ENCODE results near the gene SNX15. TPM values are rescaled to one million over a fixed set of nuclear protein-coding genes. Genes with fewer than 3 reads are reported as not detected.

SNX15 gene
- total RNA-seq, 1 experiment from 2014 or later, result 34.7 TPM

GRCh38 chr11:65045728-65046127, 18.5 kb downstream of the SNX15 start:
- ChIA-PET CTCF (interaction anchor here (1.0 kb wide), 1 partner anchor 112 kb away, joined by 3 read pairs; no protein-coding TSS in a partner anchor), POLR2A (ENCODE audit: low non-redundant PET) (no interaction called here)
- no peak for DNase-seq (ENCODE audit: low spot score)
- no TSS peak for BruUV-seq (replicated peaks)
- TF ChIP-seq EZH2 (IDR thresholded peaks at IDR 0.05; ENCODE audit: borderline replicate concordance, low read depth, low read length, poor library complexity, severe bottlenecking) (no peak), CTCF (conservative IDR thresholded peaks at IDR 0.05; ENCODE audit: low read depth, low read length) (no peak)
- Histone ChIP-seq H3K27me3 (replicated peaks; ENCODE audit: insufficient read depth, low read depth, low read length, poor library complexity) (no peaks in the 10 kb centered on the region), H3K36me3 (ENCODE audit: insufficient read depth, low read length, poor library complexity, severe bottlenecking) (peaks cover 23% of the 10 kb centered on the region), H3K4me1 (ENCODE audit: insufficient read depth, low read length, poor library complexity, severe bottlenecking) (no peaks in the 10 kb centered on the region), H3K4me3 (ENCODE audit: low read depth, low read length, poor library complexity, severe bottlenecking) (no peak overlapping the region), H3K9me3 (ENCODE audit: low read depth, low read length, poor library complexity, severe bottlenecking) (no peaks in the 10 kb centered on the region), H3K27ac (ENCODE audit: low read depth, low read length, poor library complexity, severe bottlenecking) (no peak overlapping the region)
- intact Hi-C loops (cut with micrococcal nuclease; ENCODE audit: unreplicated experiment), result no loop called here

DNA sequence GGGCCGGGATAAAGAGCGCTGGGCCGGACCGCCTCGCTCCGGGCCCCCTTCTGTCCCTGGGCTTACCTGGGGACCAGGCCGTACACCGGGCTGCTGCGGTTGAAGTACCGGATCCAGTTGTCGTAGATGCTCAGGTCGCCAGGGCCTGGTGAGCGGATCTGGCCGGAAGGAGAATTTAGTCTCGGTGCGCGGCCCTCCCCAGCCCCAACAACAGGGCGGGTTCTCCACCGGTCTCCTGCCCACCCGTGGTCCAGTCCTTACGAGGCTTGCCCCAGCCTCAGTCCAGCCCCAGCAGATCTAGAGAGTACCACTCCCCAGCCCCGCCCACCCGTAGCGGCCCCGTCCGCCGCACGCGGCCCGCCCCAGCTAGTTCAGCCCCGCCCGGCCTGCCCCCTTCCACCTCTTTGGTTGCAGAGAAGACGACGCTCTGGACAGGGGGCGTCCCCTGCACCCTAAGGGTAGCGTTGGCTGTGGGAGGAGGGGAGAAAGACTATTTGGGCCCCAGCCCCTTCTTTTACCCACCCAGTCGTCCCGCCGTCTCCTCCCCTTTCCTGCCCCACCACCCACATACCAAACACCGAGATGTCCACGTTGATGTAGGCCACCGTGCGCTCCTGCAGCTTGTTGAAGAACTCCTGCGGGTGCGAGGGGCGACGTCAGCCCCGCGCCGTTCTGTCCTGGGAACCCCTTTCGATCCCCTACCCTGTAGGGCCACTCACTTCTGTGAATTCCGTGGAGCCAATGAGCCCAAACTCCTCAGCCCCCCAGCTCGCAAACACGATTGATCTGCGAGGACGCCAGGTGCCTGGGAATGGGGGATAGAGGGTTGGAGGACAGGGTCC, 20.6 kb downstream of the SNX15 start:
- CTCF ChIA-PET, result no interaction called here
- peaks cover 23% of the 10 kb centered on the region for H3K36me3 ChIP-seq (ENCODE audit: insufficient read depth, low read length, poor library complexity, severe bottlenecking)
- BruUV-seq (replicated peaks), result no TSS peak
- no peak overlapping the region for H3K27ac ChIP-seq (ENCODE audit: low read depth, low read length, poor library complexity, severe bottlenecking)
- POLR2A ChIA-PET (ENCODE audit: low non-redundant PET), result no interaction called here
- H3K27me3 ChIP-seq (replicated peaks; ENCODE audit: insufficient read depth, low read depth, low read length, poor library complexity), result no peaks in the 10 kb centered on the region
- no peaks in the 10 kb centered on the region for H3K9me3 ChIP-seq (ENCODE audit: low read depth, low read length, poor library complexity, severe bottlenecking)
- intact Hi-C loops (cut with micrococcal nuclease; ENCODE audit: unreplicated experiment), result no loop called here
- H3K4me1 ChIP-seq (ENCODE audit: insufficient read depth, low read length, poor library complexity, severe bottlenecking), result no peaks in the 10 kb centered on the region
- TF ChIP-seq EZH2 (IDR thresholded peaks at IDR 0.05; ENCODE audit: borderline replicate concordance, low read depth, low read length, poor library complexity, severe bottlenecking) (no peak), CTCF (conservative IDR thresholded peaks at IDR 0.05; ENCODE audit: low read depth, low read length) (no peak)
- H3K4me3 ChIP-seq (ENCODE audit: low read depth, low read length, poor library complexity, severe bottlenecking), result no peak overlapping the region
- no peak for DNase-seq (ENCODE audit: low spot score)

DNA sequence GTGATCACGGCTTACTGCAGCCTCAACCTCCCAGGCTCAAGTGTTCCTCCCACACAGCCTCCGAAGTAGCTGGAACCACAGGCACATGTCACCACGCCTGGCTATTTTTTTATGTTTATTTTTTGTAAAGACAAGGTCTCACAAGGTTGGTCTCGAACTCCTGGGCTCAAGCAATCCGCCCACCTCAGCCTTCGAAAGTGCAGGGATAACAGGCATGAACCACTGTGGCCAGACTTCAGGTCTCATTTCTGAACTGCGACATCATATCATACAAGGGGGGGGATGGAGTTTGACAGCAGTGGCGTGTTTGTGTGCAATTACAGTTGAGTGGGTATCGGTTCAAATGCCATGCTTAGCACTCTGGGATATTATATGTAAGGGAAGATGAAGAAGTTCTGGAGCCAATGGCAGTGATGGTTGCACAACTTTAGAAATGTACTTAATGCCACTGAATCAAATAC, 24.2 kb downstream of the SNX15 start:
- H3K4me1 ChIP-seq (ENCODE audit: insufficient read depth, low read length, poor library complexity, severe bottlenecking), result no peaks in the 10 kb centered on the region
- CTCF ChIA-PET, result no interaction called here
- POLR2A ChIA-PET (ENCODE audit: low non-redundant PET), result no interaction called here
- H3K9me3 ChIP-seq (ENCODE audit: low read depth, low read length, poor library complexity, severe bottlenecking), result no peaks in the 10 kb centered on the region
- no peak for DNase-seq (ENCODE audit: low spot score)
- intact Hi-C loops (cut with micrococcal nuclease; ENCODE audit: unreplicated experiment), result no loop called here
- H3K27me3 ChIP-seq (replicated peaks; ENCODE audit: insufficient read depth, low read depth, low read length, poor library complexity), result no peaks in the 10 kb centered on the region
- H3K36me3 ChIP-seq (ENCODE audit: insufficient read depth, low read length, poor library complexity, severe bottlenecking), result no peaks in the 10 kb centered on the region
- no peak overlapping the region for H3K4me3 ChIP-seq (ENCODE audit: low read depth, low read length, poor library complexity, severe bottlenecking)
- no TSS peak for BruUV-seq (replicated peaks)
- TF ChIP-seq CTCF (conservative IDR thresholded peaks at IDR 0.05; ENCODE audit: low read depth, low read length) (no peak), EZH2 (IDR thresholded peaks at IDR 0.05; ENCODE audit: borderline replicate concordance, low read depth, low read length, poor library complexity, severe bottlenecking) (no peak)
- no peak overlapping the region for H3K27ac ChIP-seq (ENCODE audit: low read depth, low read length, poor library complexity, severe bottlenecking)

Data from A673 (cell line).